ENCODE data around the gene INTS13. TPM values are rescaled to one million over a fixed set of nuclear protein-coding genes. Genes with fewer than 3 reads are reported as not detected.
A peak's percentile ranks its signal among the peaks of the same experiment; 100 is the strongest.

INTS13 gene
- total RNA-seq, 2 donors from 2014 or later: 16.4 to 27.0 TPM

- Histone ChIP-seq H3K36me3 (no peaks in the 10 kb centered on the region), H3K9me3 (no peaks in the 10 kb centered on the region), H3K4me1 (peaks cover 0 to 17% of the 10 kb centered on the region in 2 donors), H3K4me3 (no peak overlapping the region), H3K27ac (no peak overlapping the region), H3K27me3 (no peaks in the 10 kb centered on the region)
- TF ChIP-seq CTCF (IDR thresholded peaks at IDR 0.05): no peak
- DNase-seq (ENCODE audit: low spot score): no peak
These were observed 65.8 kb downstream of the INTS13 start for GRCh38 chr12:26871985-26872384.

GRCh38 chr12:26870491-26871419 is 67.0 kb downstream of the INTS13 start:
- Histone ChIP-seq H3K4me3 (no peak overlapping the region), H3K27ac (peak overlapping the region in 1 of 2 donors; percentile 12), H3K27me3 (no peaks in the 10 kb centered on the region), H3K4me1 (peaks cover 0 to 17% of the 10 kb centered on the region in 2 donors), H3K9me3 (no peaks in the 10 kb centered on the region), H3K36me3 (no peaks in the 10 kb centered on the region)
- TF ChIP-seq CTCF (IDR thresholded peaks at IDR 0.05): no peak
- DNase-seq (ENCODE audit: low spot score): no peak

GRCh38 chr12:26869908-26870459 is 67.8 kb downstream of the INTS13 start:
- H3K27me3 ChIP-seq: no peaks in the 10 kb centered on the region
- TF ChIP-seq CTCF (IDR thresholded peaks at IDR 0.05): no peak
- DNase-seq (ENCODE audit: low spot score): no peak
- H3K36me3 ChIP-seq: no peaks in the 10 kb centered on the region
- no peak overlapping the region for H3K27ac ChIP-seq
- peaks cover 0 to 17% of the 10 kb centered on the region in 2 donors for H3K4me1 ChIP-seq
- H3K9me3 ChIP-seq: no peaks in the 10 kb centered on the region
- no peak overlapping the region for H3K4me3 ChIP-seq

- no peak for TF ChIP-seq CTCF (IDR thresholded peaks at IDR 0.05)
- H3K27ac ChIP-seq: no peak overlapping the region
- DNase-seq (ENCODE audit: low spot score): no peak
These were observed 68.7 kb downstream of the INTS13 start for GRCh38 chr12:26869104-26869494.

GRCh38 chr12:26868447-26869103 is 69.2 kb downstream of the INTS13 start:
- Histone ChIP-seq H3K36me3 (no peaks in the 10 kb centered on the region), H3K27ac (no peak overlapping the region), H3K9me3 (no peaks in the 10 kb centered on the region), H3K4me1 (peaks cover 0 to 17% of the 10 kb centered on the region in 2 donors), H3K4me3 (no peak overlapping the region), H3K27me3 (no peaks in the 10 kb centered on the region)
- no peak for DNase-seq (ENCODE audit: low spot score)
- no peak for TF ChIP-seq CTCF (IDR thresholded peaks at IDR 0.05)

More at GRCh38 chr12:26869104-26869494, 68.7 kb downstream of the INTS13 start:
- no peaks in the 10 kb centered on the region for H3K27me3 ChIP-seq
- H3K9me3 ChIP-seq: no peaks in the 10 kb centered on the region
- no peaks in the 10 kb centered on the region for H3K36me3 ChIP-seq
- H3K4me3 ChIP-seq: no peak overlapping the region
- H3K4me1 ChIP-seq: peaks cover 0 to 17% of the 10 kb centered on the region in 2 donors

All from right atrium auricular region (tissue), 2 donors.